Ureter (tissue), 1 donor: ENCODE measurements around the gene UBA5. TPM values are rescaled to one million over a fixed set of nuclear protein-coding genes. Genes with fewer than 3 reads are reported as not detected.

Source experiments
- DNase-seq: peaks from one replicate; pipeline ENCODE4 v3.0.0-alpha.2; 2020; ENCODE audit warnings: low spot score
- total RNA-seq: library from RNA; stranded (reverse); gene quantifications from one replicate; pipeline ENCODE4 v1.2.4, GENCODE V29; 2023
- donor health status: DM: yes; HTN: yes; CAD: no.

UBA5 gene
- total RNA-seq, 1 donor from 2014 or later = 49.1 TPM

DNA sequence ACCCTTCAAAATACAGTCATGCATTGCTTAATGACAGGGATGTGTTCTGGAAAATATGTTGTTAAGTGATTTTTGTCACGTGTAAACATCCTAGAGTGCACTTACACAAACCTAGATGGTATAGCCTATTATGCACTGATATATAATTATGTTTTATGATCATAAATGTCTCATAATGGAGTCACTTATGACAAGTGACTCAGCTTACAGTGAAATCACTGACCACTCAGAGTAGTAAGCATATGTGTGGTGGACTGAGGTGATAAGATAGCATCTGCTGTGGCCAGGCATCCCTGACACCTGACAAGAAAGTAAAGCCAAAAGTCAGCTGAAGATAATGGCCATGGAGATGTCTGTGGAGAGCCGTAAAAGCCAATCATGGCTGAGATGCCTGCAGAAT lies 5.9 kb upstream of the UBA5 start:
- DNase-seq = no peak

DNA sequence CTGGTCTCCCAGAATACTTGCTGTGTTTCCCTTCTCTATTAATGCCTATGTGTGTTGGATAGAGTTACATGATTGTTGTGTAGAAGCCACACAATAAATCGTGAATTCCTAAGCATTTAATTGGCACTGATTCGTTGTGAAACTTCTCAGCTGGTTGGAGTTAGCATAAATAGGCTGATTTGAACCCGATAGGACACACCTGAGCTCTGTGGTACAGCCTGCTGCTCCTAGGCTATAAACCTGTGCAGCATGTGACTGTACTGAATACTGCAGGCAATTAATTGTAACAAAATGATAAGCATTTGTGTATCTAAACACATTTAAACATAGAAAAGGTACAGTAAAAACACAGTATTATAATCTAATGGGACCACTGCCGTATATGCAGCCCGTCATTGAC lies 5.4 kb upstream of the UBA5 start:
- no peak for DNase-seq

DNA sequence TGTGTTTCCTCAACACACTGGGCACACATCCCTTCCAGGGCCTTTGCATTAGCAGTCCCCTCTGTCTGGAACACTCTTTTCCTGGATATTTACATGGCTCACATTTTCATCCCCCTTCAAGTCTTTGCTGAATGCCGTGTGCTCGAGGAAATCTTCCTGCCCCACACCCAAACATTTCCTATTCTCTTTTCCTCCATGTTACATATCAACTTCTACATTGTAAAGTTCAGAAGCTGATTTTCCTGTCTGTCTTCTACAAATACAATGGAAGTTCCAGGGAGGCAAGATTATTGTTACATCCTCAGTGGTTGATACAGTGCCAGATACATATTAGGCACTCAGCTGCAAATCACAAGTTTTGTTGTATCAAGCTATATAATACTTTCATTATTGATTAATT lies 4.7 kb upstream of the UBA5 start:
- no peak for DNase-seq

DNA sequence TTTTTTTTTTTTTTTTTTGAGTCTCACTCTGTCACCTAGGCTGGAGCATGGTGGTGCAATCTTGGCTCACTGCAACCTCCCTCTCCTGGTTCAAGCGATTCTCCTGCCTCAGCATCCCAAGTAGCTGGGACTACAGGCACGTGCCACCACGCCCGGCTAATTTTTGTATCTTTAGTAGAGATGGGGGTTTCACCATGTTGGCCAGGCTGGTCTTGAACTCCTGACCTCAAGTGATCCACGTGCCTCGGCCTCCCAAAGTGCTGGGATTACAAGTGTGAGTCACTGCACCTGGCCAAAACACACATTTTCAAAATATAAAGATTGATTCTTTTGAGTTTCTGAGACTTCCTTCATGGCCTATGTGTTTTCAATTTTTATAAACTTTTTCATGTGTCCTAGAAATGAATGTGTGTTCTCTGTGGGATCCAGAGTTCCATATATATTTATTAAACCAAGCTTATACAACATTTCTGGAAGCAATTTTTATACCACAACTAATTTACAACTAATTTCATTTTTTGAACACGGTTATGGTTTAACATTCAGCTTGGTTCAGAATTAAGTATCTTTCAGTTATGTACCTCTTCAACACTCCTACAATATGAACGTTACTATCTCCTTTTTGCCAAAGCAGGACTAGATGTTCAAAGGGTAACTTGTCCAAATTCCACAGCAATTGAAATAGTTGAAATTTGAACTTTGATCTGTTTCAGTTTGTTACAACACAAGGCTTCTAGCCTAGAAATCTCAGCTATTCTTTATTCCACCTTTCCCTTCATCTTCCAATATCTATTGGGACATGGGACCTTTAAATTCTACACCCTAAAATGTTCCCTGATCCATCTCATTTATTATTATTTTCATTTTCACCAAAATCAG lies 2.0 kb upstream of the UBA5 start:
- DNase-seq = no peak

DNA sequence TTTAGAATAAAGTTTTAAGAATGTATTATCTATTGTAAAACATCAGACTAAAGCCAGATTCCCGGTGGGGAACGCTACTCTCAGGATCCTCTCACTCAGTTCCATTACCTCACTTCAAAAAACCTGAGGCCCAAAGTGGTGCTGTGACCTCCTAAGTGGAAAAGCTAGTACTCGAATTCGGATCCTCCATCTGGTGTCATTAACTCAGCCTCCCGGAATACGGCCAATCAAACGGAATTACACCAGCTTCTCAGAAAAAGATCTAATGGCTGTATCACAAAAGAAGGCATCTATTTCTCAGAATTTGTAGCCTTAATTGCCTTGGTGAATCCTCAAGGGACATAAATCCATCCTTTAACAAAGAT lies 1.1 kb upstream of the UBA5 start:
- no peak for DNase-seq

DNA sequence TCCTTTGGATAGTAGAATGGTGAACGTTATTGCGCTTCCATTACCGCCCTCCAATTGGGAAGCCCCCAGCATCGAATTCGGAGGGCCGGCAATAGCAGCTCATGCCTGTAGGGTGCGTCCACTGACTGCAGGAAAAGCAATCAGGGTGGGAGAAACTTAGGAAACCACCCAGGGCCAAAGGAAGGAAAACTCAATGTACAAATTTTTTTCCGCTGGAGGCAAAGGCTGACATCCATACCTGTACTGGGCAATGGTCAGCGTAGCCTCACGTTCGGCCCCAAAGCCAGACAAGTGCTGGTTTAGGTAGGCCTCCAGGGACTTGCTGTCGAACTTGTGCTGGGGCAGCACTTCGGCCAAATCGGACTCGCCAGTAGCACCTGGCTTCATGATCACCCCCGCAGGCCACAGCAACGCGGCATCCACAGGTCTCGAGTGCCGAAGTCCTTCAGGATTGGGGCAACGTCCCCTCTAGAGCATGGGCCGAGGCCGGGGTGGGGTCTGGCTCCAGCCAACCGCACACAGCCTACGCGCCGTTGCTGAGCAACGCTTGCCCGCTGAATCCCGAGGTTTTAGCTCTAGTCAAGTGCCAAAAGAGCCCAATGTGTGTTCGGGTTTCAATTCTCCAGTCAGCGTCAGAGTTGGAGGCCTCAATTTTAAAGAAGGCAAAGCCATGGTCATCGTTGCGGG lies 621 bp upstream of the UBA5 start, which contains the start of gene ACAD11:
Gene ACAD11 (minus strand): TSS at position 445 of the 687 bp plus-strand sequence. CDS start 58 bp downstream, at position 387.
- peak; percentile 76 for DNase-seq

DNA sequence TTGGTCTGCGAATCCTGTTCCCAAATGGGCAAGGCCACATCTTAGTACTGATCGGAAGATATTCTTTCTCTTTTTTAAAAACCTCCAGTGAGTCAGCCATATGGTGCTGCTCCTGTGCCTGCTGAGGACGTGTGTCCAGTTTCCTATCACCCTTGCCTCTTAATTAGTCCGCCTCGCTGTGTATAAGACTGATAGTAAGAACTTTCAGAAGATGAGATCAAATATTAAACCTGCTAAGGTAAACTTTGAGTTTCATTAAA lies 612 bp downstream of the UBA5 start:
- DNase-seq = no peak

DNA sequence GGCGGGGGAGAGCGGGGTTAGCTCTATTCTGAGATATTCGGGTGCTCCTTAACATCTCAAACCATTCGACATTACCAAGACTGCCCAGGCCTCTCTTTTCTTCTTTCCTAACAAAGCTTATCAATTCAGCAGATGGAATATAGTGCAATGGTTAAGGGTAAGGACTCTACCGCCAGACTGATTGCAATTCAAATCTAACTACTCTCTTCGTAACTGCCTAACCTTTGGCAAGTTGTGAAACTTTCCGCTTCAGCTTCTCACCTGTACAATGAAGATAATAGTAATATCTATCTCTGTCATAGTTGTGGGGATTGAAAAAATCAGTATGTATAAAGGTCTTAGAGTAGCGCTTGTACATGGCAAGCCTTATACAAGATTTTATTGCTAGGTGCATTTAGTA lies 972 bp downstream of the UBA5 start:
- DNase-seq = no peak

DNA sequence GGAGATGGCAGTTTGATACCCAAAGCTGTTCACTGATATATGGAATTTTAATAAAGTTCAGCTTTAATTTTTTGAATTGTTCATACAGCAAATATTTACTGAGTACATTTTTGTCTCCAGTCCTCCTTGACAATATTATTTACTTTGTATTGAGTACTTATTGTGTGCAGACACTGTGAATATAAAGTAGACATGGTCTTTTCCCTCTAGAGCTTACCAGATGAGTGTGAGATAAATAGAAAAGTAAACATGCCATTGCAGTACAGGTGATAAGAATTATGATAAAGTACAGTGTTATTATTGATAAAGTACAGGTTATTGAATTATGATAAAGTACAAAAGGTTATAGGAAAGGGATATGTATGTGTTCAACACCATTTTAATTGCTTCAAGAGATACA lies 2.1 kb downstream of the UBA5 start:
- no peak for DNase-seq

DNA sequence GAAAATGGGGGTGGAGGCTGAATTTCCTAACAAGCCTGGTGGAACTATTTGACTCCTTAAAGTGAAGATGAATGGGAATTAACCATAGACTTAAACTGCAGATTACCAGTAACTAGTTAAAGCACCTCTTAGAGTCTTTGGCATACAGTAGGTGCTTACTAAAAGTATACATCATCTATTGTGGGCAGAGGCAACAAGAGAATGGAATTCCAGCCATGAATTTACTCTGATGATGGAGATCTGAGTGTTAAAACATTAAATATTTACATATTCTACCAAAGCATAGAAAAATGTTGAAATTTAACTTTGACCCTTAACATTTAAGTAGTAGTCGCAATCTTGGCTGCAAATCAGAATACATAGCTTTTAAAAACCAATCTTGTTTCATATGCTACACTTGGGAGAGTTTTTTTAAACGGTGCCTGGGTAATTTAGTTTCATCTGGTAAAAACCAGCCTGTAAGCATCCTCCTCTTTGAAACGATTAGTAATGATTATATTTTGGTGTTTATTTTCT lies 5.2 kb downstream of the UBA5 start:
- DNase-seq = no peak

DNA sequence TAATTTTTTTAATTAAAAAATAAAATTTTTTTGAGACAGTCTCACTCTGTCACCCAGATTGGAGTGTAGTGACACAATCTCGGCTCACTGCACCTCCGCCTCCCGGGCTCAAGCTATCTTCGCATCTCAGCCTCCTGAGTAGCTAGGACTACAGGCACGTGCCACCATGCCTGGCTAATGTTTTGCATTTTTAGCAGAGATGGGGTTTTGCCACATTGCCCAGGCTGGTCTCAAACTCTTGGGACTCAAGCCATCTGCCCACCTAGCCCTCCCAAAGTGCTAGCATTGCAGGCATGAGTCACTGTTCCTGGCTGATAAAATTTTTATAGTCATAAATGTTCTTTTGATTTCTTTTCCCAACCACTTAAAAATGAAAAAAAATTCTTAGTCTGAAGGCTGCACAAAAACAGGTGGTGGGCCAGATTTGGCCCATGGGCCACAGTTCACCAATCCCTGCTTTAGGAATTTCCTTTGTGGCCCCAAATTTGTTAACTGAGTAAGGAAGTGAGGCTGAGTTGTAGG lies 9.2 kb downstream of the UBA5 start:
- DNase-seq = no peak

DNA sequence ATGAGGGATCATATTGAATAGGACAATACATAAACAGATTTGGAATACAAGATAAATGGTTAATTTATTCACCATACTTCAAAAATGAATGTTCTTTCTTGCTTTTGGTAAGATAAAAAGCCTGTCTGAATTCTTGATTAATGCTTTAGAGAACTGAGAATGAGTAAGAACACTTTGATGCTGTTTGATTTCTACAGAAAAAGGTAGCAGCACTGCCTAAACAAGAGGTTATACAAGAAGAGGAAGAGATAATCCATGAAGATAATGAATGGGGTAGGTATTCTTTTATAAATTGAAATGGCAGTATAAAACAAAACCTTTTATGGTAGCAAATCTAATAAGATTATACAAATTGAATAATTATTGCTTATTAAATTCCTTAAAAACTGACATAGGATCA lies 15.3 kb downstream of the UBA5 start:
- no peak for DNase-seq

DNA sequence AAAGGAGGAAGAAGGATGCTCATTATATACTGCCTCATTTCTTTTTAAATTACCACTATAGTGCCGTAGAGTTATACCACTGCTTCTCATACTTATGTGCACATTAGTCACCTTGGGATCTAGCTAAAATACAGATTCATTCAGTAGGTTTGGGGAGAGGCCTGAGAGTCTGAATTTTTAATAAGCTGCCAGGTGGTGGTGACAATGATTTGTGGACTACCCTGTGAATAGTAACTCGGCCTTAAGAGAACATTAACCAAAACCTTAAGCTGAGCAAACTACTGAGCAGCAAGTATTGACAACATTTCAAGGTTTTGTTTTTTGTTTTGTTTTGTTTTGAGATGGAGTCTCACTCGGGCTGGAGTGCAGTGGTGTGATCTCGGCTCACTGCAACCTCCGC lies 19.8 kb downstream of the UBA5 start:
- no peak for DNase-seq

DNA sequence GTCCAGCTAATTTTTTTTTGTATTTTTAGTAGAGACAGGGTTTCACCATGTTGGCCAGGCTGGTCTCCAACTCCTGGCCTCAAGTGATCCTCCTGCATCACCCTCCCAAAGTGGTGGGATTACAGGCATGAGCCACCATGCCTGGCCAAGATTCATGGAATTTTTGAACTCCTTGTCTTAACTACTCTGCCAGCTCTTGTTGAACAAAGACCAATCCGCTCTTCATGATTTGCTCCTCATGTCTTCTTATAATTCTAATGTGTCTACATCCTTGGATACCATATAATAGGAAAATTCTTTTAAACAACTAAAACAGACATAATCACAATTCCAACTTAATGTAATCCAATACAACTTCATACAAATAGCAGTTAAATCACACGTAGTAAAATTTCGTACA lies 21.3 kb downstream of the UBA5 start:
- no peak for DNase-seq

DNA sequence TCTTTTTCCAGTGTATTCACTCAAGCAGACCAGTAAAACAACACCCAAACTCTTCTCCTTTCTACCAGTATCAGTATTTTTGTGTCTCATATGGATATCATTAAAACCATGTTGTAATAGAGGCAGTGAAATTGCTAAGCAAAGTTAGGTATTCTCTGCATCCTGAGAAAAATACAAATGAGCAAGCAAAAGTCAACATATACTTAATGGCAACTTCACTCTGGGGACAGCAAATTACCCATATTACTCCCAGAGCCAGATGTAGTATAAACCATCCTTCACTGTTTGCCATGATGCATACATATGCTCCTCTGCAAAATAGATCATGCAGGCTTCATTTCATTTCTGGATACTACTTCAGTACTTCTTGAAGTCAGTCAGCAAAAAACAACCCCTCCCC lies 22.1 kb downstream of the UBA5 start:
- no peak for DNase-seq

DNA sequence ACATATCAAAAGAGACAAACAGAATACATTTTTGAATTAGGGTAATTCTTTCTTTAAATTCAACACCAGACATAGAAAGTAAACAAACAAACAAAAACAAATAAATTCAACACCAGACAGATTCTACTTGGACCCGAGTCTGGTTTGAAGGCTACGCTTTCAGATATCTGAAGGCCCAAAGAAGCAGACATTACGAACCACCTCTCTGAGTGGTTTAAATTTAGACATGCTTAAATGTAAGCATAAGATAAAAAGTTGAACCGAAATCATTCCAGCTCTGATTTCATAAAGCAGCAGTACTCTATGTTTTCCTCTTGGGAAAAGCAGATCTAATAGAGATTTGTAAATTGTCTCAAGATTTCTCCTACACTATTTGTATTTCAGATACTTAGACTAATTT lies 29.9 kb downstream of the UBA5 start:
- DNase-seq = no peak

DNA sequence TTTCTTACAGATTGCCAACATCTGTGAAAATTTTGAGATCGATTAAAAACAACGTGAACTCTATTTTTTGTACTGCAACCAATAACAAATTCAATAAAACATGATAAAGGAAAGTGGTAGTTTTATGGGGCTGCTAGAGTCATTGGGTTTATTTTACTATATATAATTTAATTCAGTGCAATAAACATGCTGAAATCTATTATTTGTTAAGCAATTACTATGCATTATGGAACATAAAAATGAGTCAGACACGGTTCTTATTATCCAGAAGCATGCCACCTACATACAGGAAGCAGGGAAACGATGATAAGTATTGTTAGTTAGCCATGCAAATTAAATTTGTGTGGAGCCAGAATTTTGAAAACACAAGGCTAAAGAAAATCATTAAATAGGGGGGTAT lies 34.9 kb downstream of the UBA5 start:
- no peak for DNase-seq

DNA sequence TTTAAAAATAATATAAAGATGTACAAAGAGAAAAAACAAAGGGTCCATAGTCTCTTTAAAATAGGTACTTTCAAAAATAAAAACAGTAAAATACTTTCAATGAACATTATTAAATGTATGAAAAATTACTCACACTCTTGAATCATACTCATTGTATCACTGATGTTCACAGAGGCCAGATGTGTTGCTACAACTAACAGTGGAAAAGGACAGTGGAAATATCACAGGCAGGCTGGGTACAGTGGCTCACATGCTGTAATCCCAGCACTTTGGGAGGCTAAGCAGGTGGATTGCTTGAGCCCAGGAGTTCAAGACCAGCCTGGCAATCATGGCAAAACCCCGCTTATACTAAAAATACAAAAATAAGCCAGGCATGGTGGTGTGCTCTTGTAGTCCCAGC lies 35.3 kb downstream of the UBA5 start:
- no peak for DNase-seq

DNA sequence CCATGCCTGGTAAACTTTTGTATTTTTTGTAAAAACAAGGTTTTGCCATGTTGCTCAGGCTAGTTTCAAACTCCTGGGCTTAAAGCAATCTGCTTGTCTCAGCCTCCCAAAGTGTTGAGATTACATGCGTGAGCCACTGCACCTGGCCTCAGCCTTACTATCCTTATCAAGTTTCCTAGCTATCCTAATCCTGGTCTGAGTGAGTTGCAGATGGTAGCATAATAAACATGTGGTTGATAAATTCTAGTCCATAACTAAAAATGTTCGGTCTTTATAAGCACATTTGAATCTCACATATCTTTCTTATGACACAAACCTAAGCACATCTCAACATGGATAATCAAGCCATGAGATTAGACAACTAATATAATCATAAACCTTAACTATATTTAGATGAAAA lies 43.6 kb downstream of the UBA5 start:
- DNase-seq = no peak

DNA sequence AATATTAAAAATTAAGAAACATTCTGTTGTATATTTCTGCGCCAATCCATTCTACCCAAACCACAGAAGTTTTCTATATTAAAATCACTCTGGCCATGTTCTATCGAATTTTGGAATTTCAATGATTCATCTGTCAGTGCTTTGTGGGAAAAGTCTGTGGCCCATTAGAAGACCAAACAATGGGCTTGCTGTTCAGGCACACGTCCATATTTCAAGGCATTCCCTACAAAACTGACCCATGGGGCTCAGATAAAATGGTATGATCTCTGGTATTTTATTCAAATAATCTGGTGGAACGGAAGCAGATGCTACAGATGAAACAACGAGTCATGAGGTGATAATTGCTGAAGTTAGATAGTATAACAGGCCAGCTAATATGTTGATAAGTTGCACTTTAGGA lies 49.6 kb downstream of the UBA5 start:
- no peak for DNase-seq

DNA sequence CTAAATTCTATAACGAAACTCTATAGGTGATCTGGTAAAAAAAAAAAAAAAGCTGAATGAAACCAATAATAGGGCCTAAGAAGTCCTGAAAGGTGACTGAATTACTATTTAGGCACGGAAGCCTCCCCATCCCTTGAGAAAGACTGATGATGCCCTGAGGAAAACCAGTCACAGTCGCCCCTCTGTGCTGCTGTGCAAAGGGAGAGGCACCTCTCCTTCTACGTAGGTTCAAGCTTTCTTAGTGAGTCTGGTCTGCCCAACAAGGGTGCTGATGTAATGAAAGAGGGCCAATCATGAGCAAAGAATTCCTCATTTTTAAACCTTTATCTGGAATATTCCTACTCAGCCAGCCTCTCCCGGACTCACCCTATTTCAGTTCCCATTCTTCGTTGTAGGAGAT lies 50.2 kb downstream of the UBA5 start:
- no peak for DNase-seq

DNA sequence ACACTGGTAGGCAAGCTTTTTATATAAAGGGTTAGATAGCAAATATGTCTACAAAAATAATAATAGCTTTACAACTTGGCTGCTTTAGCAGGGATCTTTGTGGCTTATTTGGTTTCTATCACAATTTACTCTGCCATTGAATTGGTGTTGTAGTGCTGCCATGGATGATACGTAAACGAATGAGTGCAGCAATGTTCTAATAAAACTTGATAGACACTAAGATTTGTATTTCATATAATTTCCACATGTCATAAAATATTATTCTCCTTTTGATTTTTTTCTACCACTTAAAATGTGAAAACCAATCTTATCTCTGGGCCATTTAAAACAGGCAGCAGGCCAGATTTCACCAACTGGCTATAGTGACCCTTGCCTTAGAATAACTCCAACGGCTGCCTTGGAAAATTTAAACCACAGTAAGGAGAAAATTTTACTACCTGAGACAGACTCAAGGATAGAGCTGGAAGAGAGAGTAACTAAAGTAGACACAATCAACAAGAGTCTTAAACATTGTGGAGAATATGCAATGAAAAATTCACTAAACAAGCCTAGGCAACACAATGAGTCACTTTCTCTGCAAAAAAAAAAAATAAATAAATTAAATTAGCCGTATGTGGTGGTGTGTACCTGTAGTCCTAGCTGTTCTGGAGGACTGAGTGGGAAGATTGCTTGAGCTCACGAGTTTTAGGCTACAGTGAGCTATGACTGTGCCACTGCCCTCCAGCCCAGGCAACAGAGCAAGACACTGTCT lies 54.0 kb downstream of the UBA5 start:
- DNase-seq = no peak

DNA sequence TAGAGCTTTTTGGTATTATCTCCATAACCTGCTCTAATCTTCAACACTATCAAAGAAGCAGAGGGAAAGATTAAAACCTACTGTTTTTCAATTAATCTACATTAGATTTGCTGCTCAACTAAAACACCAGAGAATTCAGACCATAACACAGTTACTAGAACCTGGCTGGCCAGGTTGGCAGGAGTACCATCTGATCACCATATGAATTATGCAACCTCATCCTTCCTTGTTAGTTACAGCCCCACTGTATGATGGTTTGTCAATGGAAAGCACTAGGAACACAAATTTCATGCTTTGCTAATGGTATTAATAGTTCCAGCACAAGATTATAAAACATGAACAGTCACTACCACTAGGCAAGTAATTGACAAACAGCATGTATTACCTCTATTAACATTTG lies 56.2 kb downstream of the UBA5 start:
- DNase-seq = no peak
